GM21515 (cell line): ENCODE measurements around the gene ATOH8.

Source experiments
- ATAC-seq: cut with Tn5 transposase; IDR thresholded peaks from one replicate; pipeline ENCODE4 v1.9.1; 2021; ENCODE audit not compliant: unreplicated experiment

Gene ATOH8

GRCh38 chr2:85770369-85770768 is 16.6 kb downstream of the ATOH8 start:
- ATAC-seq: no peak

DNA sequence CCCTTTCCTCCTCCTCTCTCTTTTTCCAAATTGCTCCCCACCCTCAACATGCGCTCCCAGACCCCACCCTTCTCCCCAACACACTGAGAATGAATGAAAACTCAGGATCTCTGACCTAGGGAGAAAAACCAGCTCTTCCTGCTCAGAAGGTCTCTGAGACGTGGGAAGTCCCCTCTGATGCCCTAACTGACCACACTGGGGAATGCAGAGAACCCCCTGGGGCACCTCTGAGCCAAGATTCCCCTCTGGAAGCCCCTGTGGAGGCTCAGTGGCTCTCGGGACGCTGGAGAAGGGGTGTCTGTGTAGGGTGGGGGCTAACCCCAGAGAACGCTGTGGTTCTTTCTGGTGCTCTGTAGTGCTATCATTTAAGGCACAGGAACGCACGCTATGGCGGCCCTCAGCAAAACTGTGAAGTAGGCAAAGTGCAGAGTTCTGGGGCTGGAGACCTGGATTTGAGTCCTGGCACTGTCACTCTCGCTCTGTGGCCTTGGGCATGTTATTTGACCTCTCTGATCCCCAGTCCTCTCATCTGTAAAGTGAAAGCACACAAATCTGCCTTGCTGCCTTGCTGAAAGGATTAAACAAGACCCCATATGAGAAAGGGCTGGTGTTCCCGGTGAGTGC is 17.1 kb downstream of the ATOH8 start:
- ATAC-seq: no peak

- no peak for ATAC-seq
Measured at GRCh38 chr2:85771486-85771885, 17.7 kb downstream of the ATOH8 start.

GRCh38 chr2:85772019-85772745 is 18.4 kb downstream of the ATOH8 start:
- ATAC-seq: no peak

DNA sequence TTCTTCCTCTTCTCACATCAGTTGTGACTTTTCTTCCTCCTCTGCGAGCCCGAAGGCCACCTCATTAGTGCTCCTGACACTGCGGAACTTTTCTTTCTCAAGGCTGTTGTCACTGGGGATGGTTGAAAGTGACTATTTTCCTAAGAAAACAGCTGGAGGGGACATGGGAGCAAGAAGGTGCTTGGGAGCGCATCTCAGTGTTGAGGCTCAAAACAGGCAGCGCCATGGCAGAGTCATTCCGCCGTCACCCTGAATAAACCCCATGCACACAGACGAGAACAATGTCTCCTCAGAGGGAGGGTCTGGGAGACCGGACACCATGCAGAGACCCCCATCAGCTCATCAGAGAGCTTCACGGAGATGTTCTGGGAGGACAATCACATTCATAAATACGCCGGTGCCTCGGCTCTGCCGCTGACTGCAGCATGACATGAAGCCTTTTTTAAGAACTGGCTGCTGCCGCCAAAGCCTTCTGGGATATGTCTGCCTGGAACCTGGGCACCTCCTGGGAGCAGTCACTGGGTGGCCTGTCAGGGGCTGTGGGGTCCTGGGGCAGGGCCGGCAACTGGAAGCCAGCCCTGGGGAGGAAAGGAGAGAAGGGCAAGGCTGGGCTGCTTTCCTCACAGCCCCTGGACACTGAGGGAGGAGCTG is 19.2 kb downstream of the ATOH8 start:
- ATAC-seq: no peak

GRCh38 chr2:85773692-85774091 is 19.9 kb downstream of the ATOH8 start:
- no peak for ATAC-seq

- ATAC-seq: no peak
Measured at GRCh38 chr2:85774126-85774978, 20.6 kb downstream of the ATOH8 start.

- ATAC-seq: no peak
Measured at GRCh38 chr2:85775406-85776381, 21.9 kb downstream of the ATOH8 start.

- no peak for ATAC-seq
Measured at GRCh38 chr2:85776672-85777071, 22.9 kb downstream of the ATOH8 start.

DNA sequence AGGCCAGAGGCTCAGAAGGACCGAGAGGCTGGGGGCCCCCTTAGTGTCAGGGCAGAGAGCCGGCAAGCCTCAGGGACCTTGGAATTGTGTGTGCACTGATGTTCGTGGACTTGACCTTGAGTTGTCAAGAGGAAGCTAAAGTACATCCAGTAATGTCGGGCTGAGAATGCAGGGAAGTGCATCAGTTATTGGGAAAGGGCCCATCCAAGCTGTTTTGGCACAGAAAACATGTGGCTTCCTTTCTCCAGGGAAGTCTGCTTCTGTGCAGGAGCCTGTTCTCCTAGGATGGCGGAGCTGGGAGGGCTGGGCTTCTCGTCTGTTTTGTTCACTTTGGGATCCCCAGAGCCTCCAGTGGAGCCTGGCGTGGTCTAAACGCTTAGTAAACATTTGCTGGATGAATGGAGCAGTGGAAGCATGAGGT is 23.7 kb downstream of the ATOH8 start:
- no peak for ATAC-seq

- no peak for ATAC-seq
Measured at GRCh38 chr2:85778646-85779379, 25.0 kb downstream of the ATOH8 start.

GRCh38 chr2:85779641-85780315 is 26.0 kb downstream of the ATOH8 start:
- ATAC-seq: no peak

GRCh38 chr2:85780316-85781012 is 26.7 kb downstream of the ATOH8 start:
- no peak for ATAC-seq

- ATAC-seq: no peak
Measured at GRCh38 chr2:85781013-85781332, 27.2 kb downstream of the ATOH8 start.

DNA sequence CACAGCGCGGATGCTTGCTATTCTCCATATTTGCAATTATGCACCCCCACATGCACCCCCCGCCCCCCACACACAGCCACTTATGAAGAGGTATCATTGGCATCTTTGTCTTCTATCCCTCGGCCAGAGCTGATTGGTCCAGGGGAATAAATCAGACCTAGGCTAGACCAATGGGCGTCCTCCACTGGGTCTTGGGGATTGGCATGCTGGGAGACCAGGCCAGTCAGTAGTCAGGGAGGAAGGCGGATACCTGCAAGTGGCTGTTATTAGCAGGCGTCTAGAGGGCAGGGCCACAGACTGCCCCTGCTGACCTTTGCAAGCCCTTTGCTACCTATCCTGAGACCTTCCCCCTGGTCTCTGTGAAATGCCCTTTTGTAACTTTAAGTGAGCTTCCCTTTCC is 30.0 kb downstream of the ATOH8 start:
- ATAC-seq: no peak

- ATAC-seq: no peak
Measured at GRCh38 chr2:85784474-85784986, 30.7 kb downstream of the ATOH8 start.

DNA sequence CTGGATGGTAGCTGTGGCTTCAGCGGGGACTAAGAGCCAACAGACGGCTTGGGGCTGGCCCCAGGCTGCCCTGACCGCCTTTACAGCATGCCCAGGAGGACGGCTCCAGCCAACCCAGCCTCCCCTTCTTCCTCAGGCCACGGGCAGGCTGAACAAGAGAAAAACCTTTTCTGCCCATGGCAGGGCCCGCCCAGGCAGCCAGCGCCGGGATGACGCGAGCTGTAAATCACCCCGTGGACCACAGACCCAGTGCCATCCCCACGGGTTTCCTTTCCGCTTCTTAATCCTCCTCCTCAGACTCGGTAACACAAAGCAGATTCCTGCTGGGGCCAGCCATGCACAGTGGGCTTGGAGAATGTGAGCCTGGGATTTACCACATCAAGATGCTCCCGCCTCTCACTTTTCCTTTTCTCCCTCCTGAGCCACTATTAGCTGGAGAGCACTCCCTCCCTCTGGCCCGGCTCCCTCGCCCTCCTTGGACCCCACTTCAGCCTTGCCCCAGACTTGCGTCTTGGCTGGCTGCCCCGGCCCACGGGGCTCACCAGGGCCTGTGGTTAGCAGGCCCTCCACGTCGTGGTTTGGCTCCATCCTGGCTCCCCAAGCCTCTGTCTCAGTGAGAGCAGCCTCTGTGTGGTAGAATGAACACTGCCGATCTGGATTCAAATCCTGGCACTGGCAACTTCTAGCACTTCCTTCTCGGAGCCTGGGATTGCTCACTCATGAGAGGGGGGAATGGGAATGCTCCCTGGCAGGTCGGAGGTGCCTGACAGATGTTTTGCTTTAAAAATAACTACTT is 31.4 kb downstream of the ATOH8 start:
- ATAC-seq: no peak
